Fibroblast of gingiva (primary cell): ENCODE measurements around the gene GFM1.

Experiments used
- DNase-seq: peaks from one replicate; pipeline ENCODE4 v3.0.0-alpha.2; 2011; ENCODE audit warnings: low read depth

GFM1 gene

GRCh38 chr3:158727206-158728060 lies 83.1 kb downstream of the GFM1 start:
- DNase-seq, result peak; percentile 63

- no peak for DNase-seq
These were observed 83.7 kb downstream of the GFM1 start for GRCh38 chr3:158728061-158728377.

- no peak for DNase-seq
These were observed 84.5 kb downstream of the GFM1 start for GRCh38 chr3:158728851-158729250.

- no peak for DNase-seq
These were observed 87.2 kb downstream of the GFM1 start for GRCh38 chr3:158731486-158731885.

- DNase-seq, result peak; percentile 34
These were observed 87.9 kb downstream of the GFM1 start, which contains the start of gene RARRES1 for GRCh38 chr3:158731938-158732855. Gene RARRES1, minus strand, starts transcription at chr3:158732457. Its CDS starts 42 bp downstream, at chr3:158732415.

GRCh38 chr3:158732856-158733200 lies 88.5 kb downstream of the GFM1 start:
- DNase-seq, result no peak

GRCh38 chr3:158733656-158734055 lies 89.3 kb downstream of the GFM1 start:
- DNase-seq, result no peak

- no peak for DNase-seq
These were observed 91.1 kb downstream of the GFM1 start for GRCh38 chr3:158735296-158736033.

GRCh38 chr3:158737410-158737809 lies 93.1 kb downstream of the GFM1 start:
- DNase-seq, result no peak

GRCh38 chr3:158737976-158738615 lies 93.8 kb downstream of the GFM1 start:
- DNase-seq, result no peak

GRCh38 chr3:158738653-158739052 lies 94.3 kb downstream of the GFM1 start:
- DNase-seq, result no peak

- no peak for DNase-seq
These were observed 94.8 kb downstream of the GFM1 start for GRCh38 chr3:158739078-158739477.

- DNase-seq, result no peak
These were observed 95.3 kb downstream of the GFM1 start for GRCh38 chr3:158739661-158740060.
